Retinal pigment epithelial cell (primary cell): ENCODE measurements around the gene TMEM239.

Experiments
- DNase-seq: peaks from one replicate; pipeline ENCODE4 v3.0.0-alpha.2; 2010; ENCODE audit warnings: low read depth
- H3K4me3 ChIP-seq: 2 replicates; pipeline ENCODE4 v1.5.1; 2011; ENCODE audit warnings: mild to moderate bottlenecking, low read length, control low read depth, moderate library complexity
- CTCF ChIP-seq: conservative IDR thresholded peaks from 2 replicates; pipeline ENCODE4 v1.5.1; 2011; ENCODE audit warnings: low read depth, low read length, control low read depth, inconsistent platforms

Gene TMEM239

GRCh38 chr20:2800521-2801285 is 15.5 kb upstream of the TMEM239 start, which contains the start of gene CPXM1:
Gene CPXM1 (minus strand): TSS chr20:2800627. CDS start chr20:2800572, 55 bp downstream.
- peak within 1 kb of the TSS; percentile 37 for H3K4me3 ChIP-seq
- no peak for DNase-seq
- TF ChIP-seq CTCF, result no peak

GRCh38 chr20:2801286-2801728 is 14.9 kb upstream of the TMEM239 start:
- no peak for DNase-seq
- no peak overlapping the region for H3K4me3 ChIP-seq
- TF ChIP-seq CTCF, result no peak

GRCh38 chr20:2804041-2804828 is 11.9 kb upstream of the TMEM239 start:
- DNase-seq, result no peak
- TF ChIP-seq CTCF, result no peak
- H3K4me3 ChIP-seq, result no peak overlapping the region

GRCh38 chr20:2804852-2805688 is 11.1 kb upstream of the TMEM239 start:
- DNase-seq, result no peak
- H3K4me3 ChIP-seq, result no peak overlapping the region
- TF ChIP-seq CTCF, result no peak

- no peak for TF ChIP-seq CTCF
- DNase-seq, result no peak
- H3K4me3 ChIP-seq, result no peak overlapping the region
These were observed 10.3 kb upstream of the TMEM239 start for GRCh38 chr20:2805689-2806350.

GRCh38 chr20:2806351-2806701 is 9.8 kb upstream of the TMEM239 start:
- no peak for TF ChIP-seq CTCF
- no peak for DNase-seq
- no peak overlapping the region for H3K4me3 ChIP-seq
